Activated CD4-positive, CD25-positive, alpha-beta regulatory T cell (primary cell): ENCODE data around the gene ZNF324.
"Not testable (repeated sequence)": the region's sequence is repeated elsewhere in the genome, so short reads cannot be mapped to it uniquely, and the experiment has no call there.

Experiments
- DNase-seq, 4 experiments: peaks; one replicate each; lab custom pipeline; 2025; lab: John Stamatoyannopoulos, UW

The ZNF324 gene

GRCh38 chr19:58500242-58500641 lies 33.4 kb downstream of the ZNF324 start:
- DNase-seq: no peak

- DNase-seq: not testable (repeated sequence)
Observed at GRCh38 chr19:58507602-58508223, 40.8 kb downstream of the ZNF324 start.

- no peak for DNase-seq
Observed at GRCh38 chr19:58509731-58510083, 42.8 kb downstream of the ZNF324 start.

- DNase-seq: no peak
Observed at GRCh38 chr19:58510084-58510862, 43.4 kb downstream of the ZNF324 start.

GRCh38 chr19:58511353-58512208 lies 44.7 kb downstream of the ZNF324 start, which contains the start of gene SLC27A5:
Gene SLC27A5, minus strand, starts transcription at chr19:58511992. Its CDS starts 37 bp downstream, at chr19:58511955.
- no peak for DNase-seq

GRCh38 chr19:58513213-58513693 lies 46.4 kb downstream of the ZNF324 start:
- DNase-seq: no peak

GRCh38 chr19:58513694-58514563 lies 47.0 kb downstream of the ZNF324 start:
- DNase-seq: peak; percentile 90 to 93 (median 90)

GRCh38 chr19:58514564-58515022 lies 47.7 kb downstream of the ZNF324 start:
- no peak for DNase-seq

- no peak for DNase-seq
Observed at GRCh38 chr19:58515259-58515658, 48.4 kb downstream of the ZNF324 start.

GRCh38 chr19:58516246-58516836 lies 49.5 kb downstream of the ZNF324 start:
- DNase-seq: no peak

GRCh38 chr19:58516964-58517833 lies 50.3 kb downstream of the ZNF324 start:
- no peak for DNase-seq

- no peak for DNase-seq
Observed at GRCh38 chr19:58518256-58519086, 51.6 kb downstream of the ZNF324 start.

GRCh38 chr19:58519087-58519354 lies 52.1 kb downstream of the ZNF324 start:
- peak in 3 of 4 experiments; percentile 15 to 30 (median 30) for DNase-seq

GRCh38 chr19:58519355-58520256 lies 52.7 kb downstream of the ZNF324 start, which contains the start of gene ZBTB45:
Gene ZBTB45, minus strand, starts transcription at chr19:58519810. Its CDS starts 2,137 bp downstream, at chr19:58517673.
- peak; percentile 72 to 95 (median 86) for DNase-seq

GRCh38 chr19:58520257-58520599 lies 53.3 kb downstream of the ZNF324 start:
- DNase-seq: no peak

- no peak for DNase-seq
Observed at GRCh38 chr19:58521651-58522050, 54.8 kb downstream of the ZNF324 start.

- DNase-seq: no peak
Observed at GRCh38 chr19:58522709-58523108, 55.8 kb downstream of the ZNF324 start.
